Measurements from ENCODE around the gene GLCE. TPM values are rescaled to one million over a fixed set of nuclear protein-coding genes. Genes with fewer than 3 reads are reported as not detected.

GLCE gene
- total and polyA plus RNA-seq, 4 donors = 6.8 to 26.3 (median 13.7) TPM

- Histone ChIP-seq H3K4me3 (ENCODE audit: low read depth in 1 of 3, low read length in 3 of 3) (no peak overlapping the region), H3K4me1 (ENCODE audit: control insufficient read depth in 4 of 4, insufficient read depth in 4 of 4, low read length in 3 of 4) (no peaks in the 10 kb centered on the region), H3K9ac (ENCODE audit: low read depth in 1 of 2, low read length in 2 of 2) (no peak overlapping the region), H3K36me3 (ENCODE audit: control insufficient read depth in 4 of 4, insufficient read depth in 3 of 4, low read depth in 1 of 4, low read length in 3 of 4) (no peaks in the 10 kb centered on the region), H3K9me3 (ENCODE audit: control insufficient read depth in 4 of 4, low read length in 3 of 4) (no peaks in the 10 kb centered on the region), H3K27me3 (ENCODE audit: control insufficient read depth in 4 of 4, insufficient read depth in 4 of 4, low read length in 3 of 4) (no peaks in the 10 kb centered on the region), H3K27ac (ENCODE audit: low read depth in 1 of 2, low read length in 2 of 2) (no peak overlapping the region)
- 87% methylated on average over 8 of the region's 8 CpGs for WGBS
- TF ChIP-seq, protein P1, sequence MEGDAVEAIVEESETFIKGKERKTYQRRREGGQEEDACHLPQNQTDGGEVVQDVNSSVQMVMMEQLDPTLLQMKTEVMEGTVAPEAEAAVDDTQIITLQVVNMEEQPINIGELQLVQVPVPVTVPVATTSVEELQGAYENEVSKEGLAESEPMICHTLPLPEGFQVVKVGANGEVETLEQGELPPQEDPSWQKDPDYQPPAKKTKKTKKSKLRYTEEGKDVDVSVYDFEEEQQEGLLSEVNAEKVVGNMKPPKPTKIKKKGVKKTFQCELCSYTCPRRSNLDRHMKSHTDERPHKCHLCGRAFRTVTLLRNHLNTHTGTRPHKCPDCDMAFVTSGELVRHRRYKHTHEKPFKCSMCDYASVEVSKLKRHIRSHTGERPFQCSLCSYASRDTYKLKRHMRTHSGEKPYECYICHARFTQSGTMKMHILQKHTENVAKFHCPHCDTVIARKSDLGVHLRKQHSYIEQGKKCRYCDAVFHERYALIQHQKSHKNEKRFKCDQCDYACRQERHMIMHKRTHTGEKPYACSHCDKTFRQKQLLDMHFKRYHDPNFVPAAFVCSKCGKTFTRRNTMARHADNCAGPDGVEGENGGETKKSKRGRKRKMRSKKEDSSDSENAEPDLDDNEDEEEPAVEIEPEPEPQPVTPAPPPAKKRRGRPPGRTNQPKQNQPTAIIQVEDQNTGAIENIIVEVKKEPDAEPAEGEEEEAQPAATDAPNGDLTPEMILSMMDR (IDR thresholded peaks at IDR 0.05; ENCODE audit: low read depth, low read length, missing input control) = no peak
- no peak for DNase-seq (ENCODE audit: low spot score)
These were observed 154.3 kb downstream of the GLCE start for GRCh38 chr15:69314736-69315135.

DNA sequence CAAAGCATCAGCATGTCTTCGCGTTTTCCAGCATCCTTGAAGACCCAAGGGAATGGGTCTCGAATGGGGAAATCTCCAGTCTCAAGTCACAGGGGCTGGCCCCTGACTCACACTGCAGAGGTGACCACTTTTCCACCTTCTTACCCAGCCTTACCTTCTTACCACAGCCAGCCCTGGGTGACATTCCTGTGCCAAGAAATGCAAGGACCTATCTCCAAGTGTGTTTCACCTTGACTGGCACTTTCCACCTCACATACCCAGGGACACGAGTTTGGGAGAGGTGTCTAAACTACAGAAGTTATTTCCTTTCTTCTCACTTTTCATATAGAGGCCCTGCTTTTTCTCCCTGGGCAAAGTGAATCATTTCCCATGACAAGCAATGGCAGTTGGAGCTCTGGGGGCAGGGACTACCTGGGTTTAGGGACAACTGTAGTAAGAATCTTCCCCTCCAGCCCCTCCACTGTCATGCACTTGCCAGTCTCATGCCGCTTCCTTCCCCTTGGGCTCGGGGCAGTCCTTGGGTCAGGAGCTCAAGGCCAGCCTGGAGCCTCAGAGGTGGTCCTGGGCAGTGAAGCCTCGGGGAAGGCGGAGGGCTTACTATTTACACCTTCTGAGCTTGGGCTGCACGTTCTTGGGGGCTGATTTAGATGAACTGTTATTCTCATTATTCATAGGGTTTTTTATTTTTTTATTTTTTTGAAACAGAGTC lies 155.1 kb downstream of the GLCE start:
- TF ChIP-seq TAF1 (conservative IDR thresholded peaks at IDR 0.05) (no peak), YY1 (IDR thresholded peaks at IDR 0.05) (no peak), FOXA1 (IDR thresholded peaks at IDR 0.05) (no peak), FOXA2 (IDR thresholded peaks at IDR 0.05) (no peak), NR2F2 (IDR thresholded peaks at IDR 0.05) (no peak), RXRA (IDR thresholded peaks at IDR 0.05) (no peak), REST (IDR thresholded peaks at IDR 0.05) (no peak), ZBTB33 (IDR thresholded peaks at IDR 0.05) (no peak), EGR1 (IDR thresholded peaks at IDR 0.05; ENCODE audit: low read depth in 2 of 2) (no peak), SP1 (IDR thresholded peaks at IDR 0.05) (no peak), GABPA (IDR thresholded peaks at IDR 0.05 in 1 of 2, conservative IDR thresholded peaks at IDR 0.05 in 1 of 2) (no peak), HNF4A (conservative IDR thresholded peaks at IDR 0.05) (no peak), RAD21 (IDR thresholded peaks at IDR 0.05) (no peak), JUND (IDR thresholded peaks at IDR 0.05) (no peak)
- TF ChIP-seq, protein P2, sequence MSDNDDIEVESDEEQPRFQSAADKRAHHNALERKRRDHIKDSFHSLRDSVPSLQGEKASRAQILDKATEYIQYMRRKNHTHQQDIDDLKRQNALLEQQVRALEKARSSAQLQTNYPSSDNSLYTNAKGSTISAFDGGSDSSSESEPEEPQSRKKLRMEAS (IDR thresholded peaks at IDR 0.05) = no peak
- TF ChIP-seq, protein P3, sequence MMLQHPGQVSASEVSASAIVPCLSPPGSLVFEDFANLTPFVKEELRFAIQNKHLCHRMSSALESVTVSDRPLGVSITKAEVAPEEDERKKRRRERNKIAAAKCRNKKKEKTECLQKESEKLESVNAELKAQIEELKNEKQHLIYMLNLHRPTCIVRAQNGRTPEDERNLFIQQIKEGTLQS (IDR thresholded peaks at IDR 0.05) = no peak
- DNase-seq (ENCODE audit: low spot score) = no peak
- WGBS = 89% methylated on average over 9 of the region's 9 CpGs
- no peaks in the 10 kb centered on the region for H3K27me3 ChIP-seq (ENCODE audit: control insufficient read depth in 4 of 4, insufficient read depth in 4 of 4, low read length in 3 of 4)
- no peak overlapping the region for H3K9ac ChIP-seq (ENCODE audit: low read depth in 1 of 2, low read length in 2 of 2)
- no peak overlapping the region for H3K4me3 ChIP-seq (ENCODE audit: low read depth in 1 of 3, low read length in 3 of 3)
- H3K27ac ChIP-seq (ENCODE audit: low read depth in 1 of 2, low read length in 2 of 2) = no peak overlapping the region
- H3K9me3 ChIP-seq (ENCODE audit: control insufficient read depth in 4 of 4, low read length in 3 of 4) = no peaks in the 10 kb centered on the region
- H3K36me3 ChIP-seq (ENCODE audit: control insufficient read depth in 4 of 4, insufficient read depth in 3 of 4, low read depth in 1 of 4, low read length in 3 of 4) = no peaks in the 10 kb centered on the region
- no peaks in the 10 kb centered on the region for H3K4me1 ChIP-seq (ENCODE audit: control insufficient read depth in 4 of 4, insufficient read depth in 4 of 4, low read length in 3 of 4)

Measured in liver (tissue), 9 donors.